ENCODE results near the gene TXLNG.

DNA sequence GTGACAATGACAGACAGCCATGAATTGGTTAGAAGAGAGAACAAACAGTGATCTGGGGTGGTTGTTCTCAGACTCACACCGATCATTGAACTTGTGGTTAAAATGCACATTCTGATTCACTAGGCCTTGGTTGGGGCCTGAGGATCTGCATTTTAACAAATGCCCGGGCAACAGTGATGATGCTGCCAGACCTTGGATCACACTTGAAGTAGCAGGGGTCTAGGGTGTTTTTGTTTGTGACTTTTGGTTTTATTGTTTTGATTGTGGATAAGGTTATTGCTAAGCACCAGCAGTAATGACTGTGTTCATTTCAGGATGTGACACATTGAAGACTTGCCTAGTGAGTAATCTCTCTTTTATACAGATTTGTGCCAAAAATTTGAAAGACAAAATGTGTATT lies 36.5 kb downstream of the TXLNG start:
- TF ChIP-seq GATA2 (IDR thresholded peaks at IDR 0.05; ENCODE audit: low read depth, low read length): no peak
- TF ChIP-seq GATA3 (IDR thresholded peaks at IDR 0.05; ENCODE audit: low read depth, low read length): no peak
